NCI-H510A treated with DMSO at 0.1 percent for 48 hours (cell line): Measurements from ENCODE around the gene BFSP2.
A peak's percentile ranks its signal among the peaks of the same experiment; 100 is the strongest.

Experiments used
- DNase-seq: peaks from one replicate; lab custom pipeline; 2025; lab: John Stamatoyannopoulos, UW

BFSP2 gene

DNA sequence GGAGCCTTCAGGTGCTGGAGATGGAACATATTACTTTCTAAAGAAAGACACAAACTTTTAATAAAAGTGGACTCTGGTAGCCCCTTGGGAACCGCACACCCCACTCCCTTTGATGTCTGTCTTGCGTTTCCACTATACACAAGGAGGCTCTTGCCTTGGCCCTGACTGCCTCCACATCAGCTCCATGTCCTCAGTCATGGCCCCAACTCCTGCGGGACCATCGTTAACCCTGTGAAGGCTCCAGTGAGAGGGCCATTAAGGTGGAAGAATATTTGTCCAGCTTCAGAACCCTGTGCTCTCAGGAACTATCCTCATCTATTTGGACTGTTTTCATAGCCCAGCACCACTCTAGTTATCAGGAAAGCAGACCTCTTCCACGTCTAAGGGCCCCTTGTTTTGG is 16.1 kb upstream of the BFSP2 start:
- DNase-seq, result no peak

DNA sequence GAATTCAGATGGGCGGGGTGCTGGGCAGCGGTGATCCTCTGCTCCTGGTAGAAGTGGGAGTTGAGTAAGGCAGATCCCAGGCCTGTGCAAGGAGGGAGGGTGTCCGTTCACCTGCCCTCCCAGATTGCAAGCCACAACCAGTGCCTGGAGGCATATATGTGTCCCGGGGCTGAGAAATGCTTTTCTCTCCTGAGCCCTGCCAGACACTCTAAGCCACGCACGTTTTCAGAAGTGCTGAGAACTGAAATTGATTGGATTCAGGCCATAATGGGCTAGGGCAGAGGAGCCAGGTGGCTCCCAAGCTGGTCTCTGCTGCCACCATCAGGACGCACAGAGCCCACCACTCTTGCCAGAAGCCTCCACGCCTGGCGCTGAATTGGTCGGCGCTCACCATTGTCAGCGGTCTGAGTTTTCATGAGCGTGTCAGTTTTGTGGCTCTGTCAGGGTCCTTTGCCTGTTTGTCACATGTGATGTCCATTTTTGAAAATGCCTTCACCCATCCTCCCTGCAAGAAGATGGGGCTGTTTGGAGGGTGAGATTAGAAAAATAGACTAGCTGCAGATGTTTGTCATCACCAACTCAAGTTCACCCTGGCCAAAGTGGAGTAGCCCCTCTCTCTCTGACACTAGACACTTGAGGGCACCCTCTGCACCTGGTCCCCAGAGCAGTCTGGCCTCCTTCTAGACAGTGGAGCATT is 15.4 kb upstream of the BFSP2 start:
- peak; percentile 39 for DNase-seq

DNA sequence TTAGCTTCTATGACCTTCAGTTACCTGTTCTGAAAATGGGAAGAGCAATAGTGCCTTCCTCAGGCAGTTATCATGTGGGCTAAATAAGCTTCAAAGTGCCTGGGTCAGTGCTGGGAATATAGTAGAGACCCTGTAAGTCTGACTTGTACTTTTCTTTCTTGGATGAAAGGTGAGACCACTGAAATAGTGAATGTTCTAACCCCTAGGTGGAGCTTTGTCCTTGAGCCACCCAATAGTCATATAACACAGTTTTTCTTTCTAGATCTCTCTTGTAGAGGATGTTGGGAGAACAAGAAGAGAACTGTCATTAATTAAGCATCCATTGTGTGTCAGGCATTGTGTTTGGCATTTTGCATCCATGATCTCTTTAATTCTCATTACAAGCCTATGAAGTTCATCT is 13.0 kb upstream of the BFSP2 start:
- no peak for DNase-seq

DNA sequence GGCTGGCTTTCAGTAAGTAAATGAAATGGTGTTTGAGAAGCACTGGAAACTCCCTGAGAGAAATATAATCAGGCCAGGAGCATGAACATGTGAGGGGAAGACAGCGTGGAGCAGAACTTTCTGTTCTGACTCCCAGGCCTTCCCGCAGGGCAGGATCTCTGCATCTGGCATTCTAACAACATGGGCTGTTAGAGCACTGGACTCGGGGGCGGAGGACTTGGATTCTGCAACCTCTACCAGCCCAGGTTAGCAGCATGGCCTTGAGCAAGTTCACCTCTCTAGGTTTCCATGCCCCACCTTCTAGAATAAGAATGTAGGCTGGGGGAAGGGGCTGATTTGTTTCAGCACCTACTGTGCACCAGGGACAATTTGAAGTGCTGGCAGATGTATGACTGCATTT is 12.5 kb upstream of the BFSP2 start:
- DNase-seq, result no peak

DNA sequence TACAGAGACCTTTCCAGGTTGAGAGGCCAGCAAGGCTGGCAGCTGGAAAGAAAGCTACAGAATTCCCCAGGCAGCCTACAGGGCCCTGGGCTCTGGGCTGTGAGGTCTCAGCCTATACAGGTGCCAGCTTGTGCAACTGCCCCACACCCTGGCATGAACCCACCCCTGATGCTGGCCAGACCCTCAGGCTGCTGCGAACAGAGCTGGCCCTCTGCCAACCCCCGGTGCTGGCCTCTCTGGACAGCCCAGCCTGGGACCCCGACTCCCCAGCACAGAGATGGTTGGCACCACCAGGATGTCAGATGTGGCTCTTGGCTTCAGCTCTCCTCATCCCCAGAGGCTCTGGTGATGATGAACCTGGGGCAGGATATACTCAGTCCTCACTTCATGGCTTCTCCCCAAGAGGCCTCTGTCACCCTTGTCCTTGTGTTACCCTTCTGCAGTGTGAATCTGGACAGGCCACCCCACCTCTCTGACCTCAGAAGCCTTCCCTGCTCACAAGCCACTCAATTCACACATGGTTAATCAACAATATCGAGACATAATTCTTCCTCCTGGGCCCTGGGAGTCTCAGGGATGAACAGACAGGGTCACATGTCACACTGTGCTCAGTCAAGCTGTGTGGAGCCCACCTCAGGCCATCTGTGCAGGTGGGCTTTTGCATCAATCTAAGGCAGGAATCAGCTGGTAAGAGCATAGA is 11.0 kb upstream of the BFSP2 start:
- DNase-seq, result no peak

DNA sequence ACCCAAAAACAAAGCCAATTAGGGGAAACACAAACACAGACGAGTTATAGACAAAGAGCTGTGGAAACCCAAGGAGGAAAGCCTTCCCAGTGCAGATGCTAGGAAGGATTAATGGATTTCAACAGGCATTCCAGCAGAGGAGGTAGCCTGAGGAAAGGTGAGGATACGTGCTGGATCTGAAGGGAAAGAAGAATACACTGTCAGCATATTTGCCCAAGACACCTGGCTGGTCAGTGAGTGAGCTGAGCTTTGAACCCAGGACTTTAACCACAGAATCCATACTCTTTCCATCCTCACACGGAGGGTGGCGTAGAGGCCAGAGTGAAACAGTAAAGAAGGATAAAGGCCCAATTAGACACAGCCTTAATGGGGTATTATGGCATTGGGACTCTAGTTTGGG is 9.1 kb upstream of the BFSP2 start:
- no peak for DNase-seq

DNA sequence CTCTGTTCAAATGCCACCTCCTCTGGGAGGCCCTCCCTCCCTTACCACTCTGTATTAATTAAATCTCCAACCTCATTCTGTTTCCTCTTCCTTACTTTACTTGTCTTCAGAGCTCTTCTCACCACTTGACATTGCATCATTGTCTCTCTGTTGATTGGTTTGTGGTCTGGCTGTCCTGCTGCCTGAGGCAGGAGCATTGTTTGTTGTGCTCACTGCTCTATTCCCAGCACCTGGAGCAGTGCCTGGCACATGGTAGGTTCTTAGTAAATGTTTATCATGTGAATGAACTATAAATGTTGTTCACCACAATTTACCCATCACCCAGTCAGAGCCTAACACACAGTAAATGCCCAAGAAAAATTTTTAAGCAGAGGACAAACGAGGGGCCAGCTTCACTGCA is 6.7 kb upstream of the BFSP2 start:
- DNase-seq, result no peak

DNA sequence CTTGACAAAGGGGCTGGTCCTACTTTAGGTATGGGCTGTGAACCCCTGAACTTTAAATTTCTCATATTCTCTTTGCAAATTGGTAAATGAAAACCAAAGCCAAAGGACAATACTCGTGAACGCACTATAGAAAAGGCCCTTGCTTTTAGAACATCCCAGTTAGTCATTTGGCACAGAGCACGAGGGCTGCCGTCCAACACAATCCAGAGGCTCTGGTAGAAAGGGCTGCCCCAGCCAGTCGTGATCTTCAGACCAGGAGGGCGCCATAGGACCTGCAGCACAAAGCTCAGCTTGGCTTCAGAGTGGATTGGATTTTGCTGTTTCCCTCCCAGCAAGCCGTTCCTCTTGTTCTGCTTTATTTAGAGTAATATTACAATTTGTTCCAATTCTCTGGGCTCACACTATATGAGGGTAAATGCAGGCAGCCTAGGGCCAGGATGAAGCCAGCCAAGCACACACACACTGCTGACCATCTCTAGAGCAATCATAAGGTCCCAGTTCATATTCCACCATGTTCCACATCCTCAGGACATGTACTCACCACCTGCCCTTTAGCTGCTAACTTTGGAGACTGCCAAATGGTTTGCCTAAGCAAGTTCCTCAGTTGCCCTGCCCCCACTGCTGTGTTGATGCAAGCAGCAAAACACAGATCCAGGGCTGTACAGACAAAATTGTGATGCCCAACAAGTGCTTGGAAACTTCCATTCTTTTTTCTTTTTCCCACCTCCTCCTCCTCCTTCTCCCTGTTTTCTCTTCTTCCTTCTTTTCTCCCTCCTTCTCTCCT is 6.0 kb upstream of the BFSP2 start:
- no peak for DNase-seq

DNA sequence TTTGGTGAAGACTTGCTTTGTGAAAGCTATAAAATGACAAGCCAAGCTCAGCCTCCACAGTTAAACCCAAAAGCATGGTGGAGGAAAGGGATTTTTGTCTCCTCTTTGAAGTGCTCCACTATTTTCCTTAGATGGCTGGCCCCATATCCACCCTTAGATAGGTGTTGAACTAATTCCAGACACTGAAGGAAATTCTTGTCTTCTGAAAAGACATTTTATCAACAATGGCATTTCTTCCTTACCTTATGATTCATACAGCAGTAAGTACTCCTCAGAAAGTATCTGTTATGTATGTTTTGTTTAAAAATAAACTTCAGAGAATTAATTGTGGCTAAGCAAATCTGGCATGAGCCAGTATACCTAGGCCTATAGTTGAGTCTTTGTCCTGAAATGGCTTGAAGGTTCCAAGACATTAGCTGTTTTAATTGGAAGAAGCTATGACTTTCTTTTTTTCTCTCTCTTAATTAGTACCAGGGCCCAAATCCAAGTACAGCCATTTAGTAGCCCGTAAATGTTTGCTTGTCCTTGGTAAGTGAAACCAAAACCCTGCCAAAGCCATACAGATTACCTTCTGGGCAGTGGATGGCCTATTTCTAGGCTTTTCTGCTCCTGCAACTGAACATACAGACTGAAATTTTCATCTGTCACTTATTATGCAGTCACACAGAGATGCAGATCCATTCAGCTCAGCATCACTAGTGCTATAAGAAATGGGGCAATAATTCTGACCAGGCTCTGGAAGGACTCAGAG is 5.1 kb upstream of the BFSP2 start:
- DNase-seq, result no peak

DNA sequence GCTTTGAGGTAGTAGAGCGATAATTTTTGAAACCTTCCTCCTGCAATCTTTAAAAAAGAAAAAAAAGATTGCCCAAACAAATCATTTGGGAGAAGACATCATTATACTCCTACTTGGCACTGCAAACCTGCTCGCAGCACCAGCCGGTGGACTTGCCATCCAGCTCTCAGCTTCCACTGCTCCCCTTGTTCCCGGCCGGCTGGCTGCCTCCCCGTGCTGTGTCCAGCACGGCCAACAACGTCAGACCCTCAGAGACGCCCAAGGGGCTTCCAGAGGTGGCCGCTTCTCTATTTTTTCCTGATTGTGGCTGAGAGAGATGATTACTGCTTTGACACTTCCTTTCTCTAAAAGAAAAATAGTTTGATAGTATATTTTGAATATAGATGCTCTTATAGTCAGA is 3.0 kb upstream of the BFSP2 start:
- no peak for DNase-seq

DNA sequence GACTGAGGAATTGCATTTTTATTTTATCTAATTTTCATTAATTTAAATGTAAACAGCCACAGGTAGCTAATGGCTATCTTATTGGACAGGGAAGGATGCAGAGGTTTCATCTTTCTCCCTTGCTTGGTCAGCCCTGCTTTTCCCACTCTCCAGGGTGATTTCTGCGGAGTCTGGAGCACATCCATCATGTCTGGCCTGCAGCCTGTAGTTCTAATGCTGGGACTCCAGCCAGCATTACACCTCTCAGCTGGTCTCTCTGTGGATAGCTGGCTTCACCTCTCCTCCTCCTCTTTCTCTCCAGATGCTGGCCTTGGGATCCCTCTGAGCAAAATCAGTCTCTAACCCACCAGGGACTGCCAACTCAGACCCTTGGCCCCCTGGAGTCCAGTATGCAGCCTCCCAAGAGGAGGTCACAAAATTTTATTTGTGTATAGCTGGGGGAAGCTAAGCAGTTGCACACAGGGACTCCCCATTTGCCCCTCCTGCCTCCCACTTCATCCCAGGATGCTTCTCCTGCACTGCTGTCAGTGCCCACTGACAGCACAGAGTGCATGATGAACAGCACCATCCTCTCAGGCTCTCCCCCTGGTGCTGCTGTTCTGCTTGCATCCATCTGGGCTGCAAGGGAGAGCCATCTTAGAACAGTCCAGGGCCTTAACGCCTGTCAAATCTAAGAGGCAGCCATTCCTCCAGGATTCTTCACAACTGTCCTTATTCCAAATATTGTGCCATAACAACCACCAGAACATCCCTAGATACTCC is 1.7 kb downstream of the BFSP2 start:
- DNase-seq, result no peak

DNA sequence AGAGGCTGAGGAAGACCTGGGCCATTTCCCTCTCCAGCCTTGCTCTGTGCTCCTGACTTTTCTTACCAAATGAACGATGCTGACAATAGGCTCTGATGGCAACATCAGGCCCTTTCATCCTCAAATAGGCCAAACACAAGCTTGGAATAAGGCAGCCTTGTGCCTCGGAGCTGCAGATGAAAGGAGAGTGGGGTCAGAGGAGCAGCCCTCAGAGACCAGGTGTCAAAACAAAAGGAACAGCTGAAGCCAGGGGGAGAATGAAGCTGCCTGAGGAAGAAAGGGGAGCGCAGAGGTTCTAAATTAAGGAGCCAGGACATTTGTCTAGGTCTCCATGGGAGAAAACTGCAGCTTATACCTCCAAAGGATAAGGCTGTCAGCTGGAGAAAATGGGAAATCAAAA is 5.1 kb downstream of the BFSP2 start:
- DNase-seq, result no peak

DNA sequence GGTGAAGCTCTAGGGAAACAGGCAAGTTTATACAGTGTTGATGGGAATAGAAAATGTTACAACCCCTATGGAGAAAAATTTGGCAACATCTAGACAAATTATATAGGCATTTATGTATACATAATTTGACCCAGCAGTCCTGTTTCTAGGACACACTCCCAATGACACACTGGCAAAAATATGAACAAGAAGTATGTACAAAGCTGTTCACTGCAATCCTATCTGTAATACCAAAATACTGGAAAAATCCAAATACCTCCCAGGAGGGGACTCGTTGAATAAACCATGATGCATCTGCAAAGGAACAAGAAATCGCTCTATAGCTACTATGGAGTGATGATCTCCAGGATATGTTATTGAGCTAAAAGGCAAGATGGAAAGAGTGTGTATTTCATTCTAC is 8.5 kb downstream of the BFSP2 start:
- no peak for DNase-seq

DNA sequence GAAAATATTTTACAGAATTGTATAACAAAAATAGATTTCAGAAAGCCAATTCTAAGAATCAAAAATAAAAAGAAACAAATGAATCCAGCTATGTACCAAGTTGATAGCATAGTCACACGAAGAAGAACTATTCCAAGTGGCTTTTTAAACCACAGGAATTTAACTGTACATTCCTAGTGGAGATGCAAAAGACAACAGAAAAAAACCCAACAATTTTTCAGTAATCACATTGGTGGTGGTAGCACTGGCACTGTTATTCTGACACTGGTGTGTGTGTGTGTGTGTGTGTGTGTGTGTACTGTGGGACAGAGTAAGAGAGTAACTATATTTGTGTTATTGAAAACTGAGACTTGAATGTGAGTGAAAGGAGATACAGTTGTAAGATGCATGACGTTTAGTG is 9.1 kb downstream of the BFSP2 start:
- no peak for DNase-seq

DNA sequence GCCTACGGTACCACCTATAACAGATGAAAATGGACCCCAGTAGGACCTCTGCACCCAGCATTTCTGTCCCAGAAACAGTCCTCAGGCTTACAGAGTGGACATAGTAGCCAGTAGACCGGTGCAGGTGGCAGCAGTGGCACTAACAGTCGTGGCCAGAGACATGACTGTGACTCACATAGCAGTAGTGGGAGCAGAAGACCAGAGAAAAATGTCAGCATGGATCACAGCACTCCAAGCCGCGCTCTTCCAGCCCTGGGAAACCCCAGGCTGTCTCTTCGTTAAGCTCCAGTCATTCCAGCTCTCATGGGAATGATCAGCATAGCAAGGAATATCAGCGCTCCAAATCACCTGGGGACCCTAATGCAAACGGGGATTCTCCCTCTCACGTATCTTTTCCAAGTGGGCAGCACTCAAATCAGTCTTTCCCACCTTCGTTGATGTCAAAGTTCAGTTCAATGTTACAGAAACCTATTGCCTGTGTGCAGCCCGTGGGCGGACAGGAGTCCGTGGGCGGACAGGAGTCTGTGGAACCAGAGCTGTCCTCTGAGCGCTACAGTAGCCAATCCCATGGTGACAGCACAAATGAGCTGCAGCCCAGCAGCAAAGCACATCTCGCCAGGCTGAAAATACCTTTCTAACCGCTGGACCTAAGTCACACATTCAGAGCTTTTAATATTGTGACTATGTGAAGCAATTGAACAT is 10.5 kb downstream of the BFSP2 start:
- DNase-seq, result no peak

DNA sequence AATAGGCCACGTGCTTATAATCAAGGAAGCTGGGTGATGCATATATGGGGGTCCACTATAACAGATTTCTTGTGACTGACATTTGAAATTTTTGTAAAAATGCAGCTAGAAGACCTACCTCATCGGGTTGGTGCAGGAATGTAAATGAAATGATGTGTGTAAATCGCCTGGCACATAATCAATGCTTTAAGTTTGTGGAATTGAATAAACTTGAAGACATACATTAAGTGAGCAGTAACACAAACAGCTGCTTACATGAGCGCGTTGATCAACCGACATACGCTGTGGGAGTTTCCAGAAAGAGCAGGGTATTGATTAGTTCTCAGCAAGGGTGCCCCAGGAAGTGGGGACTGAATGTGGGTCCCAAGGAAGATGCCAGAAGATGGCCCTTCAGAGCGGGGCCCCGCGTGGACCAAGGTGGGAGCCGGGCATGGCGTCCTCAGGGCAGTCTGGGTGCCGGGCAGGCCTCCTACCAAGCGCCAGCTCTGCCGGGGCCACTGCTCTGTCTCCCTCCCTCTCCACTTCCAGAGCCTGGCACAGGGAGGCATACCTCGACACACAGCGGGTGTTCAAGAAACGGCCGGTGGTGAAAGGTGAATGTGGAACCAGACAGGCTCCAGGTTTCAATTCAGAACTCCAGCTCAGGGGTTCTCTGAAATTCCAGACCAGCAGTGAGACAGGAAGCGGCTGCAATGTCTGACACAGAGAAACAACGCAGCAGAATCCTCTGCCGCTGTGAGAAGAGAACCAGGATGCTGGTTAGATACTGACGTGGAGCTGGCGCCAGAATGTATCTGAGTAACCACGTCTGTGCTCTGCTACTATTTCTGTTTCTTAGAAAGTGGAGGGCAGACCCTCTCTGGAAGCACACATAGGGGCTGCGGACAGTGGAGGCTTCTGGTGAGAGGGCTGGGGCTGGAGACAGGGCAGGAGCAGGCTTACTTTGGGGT is 12.6 kb downstream of the BFSP2 start:
- DNase-seq, result no peak

DNA sequence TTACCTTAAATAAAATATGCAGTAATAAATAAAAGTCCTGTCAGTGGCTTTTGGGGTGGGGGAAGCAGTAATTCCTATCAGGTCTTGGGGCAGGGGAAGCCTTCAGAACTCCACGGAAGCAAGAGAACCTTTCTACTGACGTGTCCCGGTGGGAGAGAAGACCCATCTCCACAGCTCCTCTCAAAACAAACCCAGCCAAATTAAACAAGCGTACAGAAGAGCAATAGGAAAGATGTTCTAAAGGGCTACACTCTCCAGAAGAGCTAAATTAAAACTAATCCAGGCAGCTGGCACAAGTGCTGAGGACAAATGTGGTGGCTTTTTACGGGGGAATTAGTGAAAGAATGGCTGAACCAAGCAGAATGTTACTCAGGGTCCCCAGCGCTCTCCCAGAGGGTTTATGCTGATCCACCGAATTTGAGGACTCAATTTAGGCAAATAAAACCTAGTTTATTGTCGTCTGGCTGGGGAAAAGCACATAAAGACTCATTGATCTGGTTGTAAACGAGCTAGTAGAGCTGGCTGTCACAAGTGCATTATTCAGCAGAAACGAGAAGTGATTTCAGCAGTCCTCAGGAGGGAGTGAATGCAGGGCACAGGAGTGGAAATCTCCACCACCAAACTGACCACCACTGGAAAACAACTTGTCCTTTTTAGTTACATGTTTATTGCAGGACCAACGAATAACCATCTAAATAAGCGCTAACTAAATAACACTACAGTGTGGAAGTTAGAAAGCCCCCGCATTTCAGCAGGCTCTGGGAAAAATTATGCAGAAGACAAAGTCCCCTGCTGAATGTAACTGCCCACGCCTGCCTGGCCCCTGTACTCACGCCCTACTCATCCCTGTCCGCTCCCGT is 13.5 kb downstream of the BFSP2 start:
- DNase-seq, result no peak

DNA sequence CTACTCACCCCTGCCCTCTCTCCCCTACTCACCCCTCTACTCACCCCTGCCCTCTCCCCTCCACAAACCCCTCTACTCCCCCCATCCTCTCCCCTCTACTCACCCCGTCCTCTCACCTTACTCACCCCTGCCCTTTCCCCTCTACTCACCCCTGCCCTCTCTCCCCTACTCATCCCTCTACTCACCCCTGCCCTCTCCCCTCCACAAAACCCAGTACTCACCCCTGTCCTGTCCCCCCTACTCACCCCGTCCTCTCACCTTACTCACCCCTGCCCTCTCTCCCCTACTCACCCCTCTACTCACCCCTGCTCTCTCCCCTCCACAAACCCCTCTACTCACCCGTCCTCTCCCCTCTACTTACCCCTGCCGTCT is 14.2 kb downstream of the BFSP2 start:
- no peak for DNase-seq

DNA sequence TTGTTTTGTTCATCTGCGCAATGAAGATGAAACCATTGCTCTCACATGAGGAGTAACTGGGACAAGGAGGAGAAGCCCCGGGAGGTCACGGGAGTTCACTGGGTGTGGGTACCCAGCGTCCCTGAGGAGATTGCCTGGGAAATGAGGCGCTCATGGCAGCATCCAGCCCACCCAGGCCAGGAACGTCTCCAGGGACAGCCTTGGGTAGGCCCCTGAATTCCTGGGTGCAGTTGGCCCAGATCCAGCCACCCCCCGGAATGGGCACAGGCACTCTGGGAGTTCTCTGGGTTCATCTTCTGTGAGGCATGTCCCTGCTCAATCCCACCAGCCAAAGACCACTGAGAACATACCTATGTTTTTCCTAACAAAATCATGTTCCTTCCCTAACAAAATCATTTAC is 18.5 kb downstream of the BFSP2 start:
- DNase-seq, result no peak
